NCI-H510A (cell line): ENCODE measurements around the gene HSPG2.
"Not testable (repeated sequence)": the region's sequence is repeated elsewhere in the genome, so short reads cannot be mapped to it uniquely, and the experiment has no call there.

Experiments used
- DNase-seq: peaks from one replicate; lab custom pipeline; 2025; lab: John Stamatoyannopoulos, UW

The HSPG2 gene

DNA sequence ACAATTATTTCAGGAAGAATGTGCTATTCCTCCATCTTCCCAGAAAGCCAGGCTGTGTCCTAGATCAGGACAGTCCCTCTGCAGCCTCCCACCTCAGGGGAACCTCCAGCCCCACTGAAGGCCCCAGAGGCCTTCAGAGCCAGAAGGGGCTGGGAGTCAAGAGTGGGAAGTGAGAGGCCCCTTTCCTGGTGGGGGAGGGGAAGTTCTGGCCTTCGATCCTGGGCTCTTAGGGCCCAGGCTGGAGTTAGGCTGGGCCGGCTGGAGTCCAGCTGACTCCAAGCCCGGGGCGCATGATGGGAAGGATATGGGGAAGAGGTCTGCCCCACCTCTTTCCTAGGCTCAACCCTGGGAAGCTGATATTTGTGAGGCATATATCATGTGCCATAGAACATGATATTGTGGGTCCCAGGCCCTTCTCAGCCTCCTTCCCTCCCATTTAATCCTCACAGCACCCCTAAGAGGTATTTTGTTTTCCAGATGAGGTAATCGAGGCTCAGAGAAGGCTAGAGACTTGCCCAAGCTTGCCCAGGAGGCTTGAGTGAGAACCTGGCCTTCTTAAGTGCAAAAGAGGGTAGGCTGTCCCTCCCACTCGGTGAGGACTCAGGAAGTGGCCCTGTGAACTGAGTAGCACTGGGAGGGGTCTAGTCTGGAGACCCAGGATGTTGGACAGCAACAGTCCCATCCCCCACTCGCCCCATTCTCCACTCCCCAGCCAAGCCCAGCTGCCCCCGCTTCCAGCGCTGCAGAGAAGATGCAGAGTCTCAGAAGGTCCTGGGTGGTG is 18.6 kb upstream of the HSPG2 start:
- DNase-seq = no peak

DNA sequence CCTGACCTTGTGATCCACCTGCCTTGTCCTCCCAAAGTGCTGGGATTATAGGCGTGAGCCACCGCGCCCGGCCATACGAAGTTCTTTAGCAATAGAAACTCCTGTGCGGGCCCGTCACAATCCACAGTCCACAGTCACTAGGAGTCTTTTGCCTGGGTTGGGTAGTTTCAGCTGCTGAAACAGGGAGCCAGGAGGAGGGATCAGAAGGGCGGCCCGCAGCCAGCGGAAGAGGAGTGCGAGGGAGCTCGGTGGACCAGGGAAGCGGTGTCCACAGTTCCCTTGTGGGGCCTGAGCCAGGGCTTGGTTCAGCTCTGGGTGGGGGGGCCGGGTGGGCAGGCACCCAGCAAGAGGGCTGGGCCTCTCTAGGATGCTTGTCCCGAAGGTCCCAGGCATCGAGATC is 17.9 kb upstream of the HSPG2 start:
- DNase-seq = no peak

DNA sequence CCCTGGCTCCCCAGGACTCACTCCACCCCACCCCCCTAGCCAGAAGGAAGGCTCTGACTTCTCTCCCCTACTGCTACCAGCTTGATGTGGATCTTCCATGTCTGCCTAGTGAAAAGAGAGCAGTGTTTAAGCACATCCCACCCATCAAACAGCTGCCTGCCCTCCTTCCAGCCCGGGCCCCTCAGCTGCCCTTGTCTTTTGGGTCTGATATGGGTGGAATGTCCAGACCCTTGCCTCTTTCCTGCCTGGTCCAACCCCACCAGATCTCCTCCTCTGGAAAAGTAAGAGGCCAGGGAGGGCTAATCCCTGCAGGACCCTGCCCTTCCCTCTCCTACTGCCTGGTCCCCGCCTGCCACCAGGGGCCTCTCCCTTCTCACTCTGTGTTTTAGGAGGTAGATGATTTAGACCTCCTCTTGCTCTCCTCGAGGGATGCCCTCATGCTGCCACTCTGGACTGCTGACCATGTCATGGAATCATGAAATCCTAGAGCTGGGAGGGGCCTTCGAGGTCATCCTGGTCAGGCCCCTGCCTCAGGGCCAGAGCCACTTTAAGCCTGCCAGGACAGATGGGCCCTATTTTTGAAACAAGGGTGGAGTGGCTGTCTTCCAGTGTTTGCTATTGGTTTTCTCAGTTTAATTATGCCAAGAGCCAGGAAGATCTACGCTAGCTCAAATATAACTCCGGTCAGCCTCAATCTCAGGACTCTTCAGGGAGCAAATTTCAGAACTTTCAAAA is 15.8 kb upstream of the HSPG2 start:
- no peak for DNase-seq

DNA sequence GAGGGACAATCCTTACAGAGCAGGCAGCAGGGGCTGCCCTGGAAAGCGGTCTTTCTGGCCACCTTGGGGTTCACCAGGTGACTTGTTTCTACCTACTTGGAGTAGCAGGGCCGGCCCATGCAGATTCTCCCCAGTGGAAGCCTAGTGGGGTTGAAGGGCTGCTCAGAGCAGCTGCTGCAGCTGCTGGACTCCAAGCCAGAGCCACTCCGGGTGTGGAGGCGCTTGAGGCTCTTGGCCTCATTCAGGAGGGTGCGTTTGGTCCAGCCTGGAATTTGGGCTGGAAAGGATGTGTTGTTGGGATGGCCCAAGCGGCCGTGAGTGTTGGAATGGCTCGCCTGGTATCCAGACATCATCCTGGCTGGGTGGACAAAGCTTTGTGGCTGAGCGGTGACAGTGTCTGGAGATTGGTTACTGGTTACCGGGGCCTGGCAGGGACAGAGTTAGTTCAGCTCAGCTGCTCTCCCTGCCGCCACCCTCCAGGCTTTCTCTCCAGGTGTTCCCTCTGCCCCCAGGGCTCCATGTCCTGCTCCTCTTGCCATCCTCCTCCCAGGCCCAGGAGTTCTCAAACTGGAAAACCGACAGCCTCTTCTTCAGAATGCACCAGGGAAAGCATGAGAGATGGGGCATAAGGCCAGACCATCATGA is 14.2 kb upstream of the HSPG2 start:
- no peak for DNase-seq

DNA sequence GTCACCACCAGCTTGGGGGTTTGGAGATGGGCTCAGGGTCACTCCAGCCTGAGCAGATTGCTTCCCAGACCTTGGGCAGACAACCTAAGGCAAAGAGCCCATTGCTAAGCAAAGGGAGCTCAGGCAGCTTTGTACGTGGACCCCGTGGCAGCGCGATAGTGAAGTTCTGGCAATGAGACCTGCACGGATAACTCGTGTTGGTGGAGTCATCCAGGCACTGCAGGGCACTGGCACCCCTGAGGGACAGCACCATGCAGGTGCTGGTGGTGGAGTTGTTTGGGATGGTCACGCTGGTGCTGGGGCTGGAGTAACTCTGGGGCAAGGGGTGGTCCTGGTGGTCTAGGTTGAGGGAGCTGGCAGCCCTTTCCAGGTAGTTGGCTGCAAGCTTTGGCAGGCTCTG is 13.6 kb upstream of the HSPG2 start:
- no peak for DNase-seq

DNA sequence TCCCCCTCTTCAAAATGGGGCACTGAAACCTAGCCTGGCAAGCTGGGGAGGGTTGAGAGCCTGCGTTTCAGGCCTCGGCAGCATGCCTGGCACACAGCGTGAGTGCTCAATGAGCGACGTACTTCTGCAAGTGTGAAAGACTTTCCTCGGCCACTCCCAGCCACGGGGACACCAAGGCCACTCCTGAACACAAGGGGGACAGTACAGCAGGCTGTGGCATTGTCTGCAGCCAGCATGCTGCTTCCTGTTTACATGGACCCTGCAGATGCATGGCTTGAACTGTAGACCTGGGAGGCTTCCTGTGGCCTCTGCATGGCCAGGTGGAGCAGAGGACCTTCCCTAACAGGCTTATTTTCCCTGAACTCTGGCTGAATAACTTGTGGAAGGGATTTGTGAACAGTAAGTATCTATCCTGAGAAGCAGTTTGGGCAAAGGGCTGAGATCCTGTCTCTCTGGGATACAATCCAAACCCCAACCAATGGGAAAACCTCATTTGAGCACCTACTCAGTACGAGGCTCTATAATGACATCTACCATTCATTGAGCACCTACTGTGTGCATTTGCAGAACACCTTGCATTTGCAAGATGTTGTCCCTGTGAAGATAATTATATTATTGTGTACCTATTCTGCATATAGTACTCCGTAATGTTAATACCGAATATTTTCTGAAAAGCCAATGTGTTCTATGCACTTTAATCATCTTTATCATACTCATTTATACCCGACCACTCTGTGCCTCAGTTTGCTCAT is 9.9 kb upstream of the HSPG2 start:
- no peak for DNase-seq

DNA sequence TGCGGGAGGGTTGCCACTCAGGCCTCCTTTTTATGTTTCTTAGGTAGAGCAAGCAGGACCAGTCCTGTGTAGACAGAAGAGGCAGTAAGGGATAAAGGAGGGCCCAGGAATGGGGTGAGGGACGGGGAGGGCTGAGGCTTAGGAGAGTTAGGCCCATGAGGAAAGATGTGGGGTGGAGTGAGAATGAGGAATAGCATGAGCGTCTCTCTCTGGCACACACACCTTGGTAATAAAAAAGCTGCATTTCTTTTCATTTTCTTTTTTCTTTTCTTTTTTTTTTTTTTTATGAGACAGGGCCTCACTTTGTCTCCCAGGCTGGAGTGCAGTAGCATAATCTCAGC is 7.6 kb upstream of the HSPG2 start:
- DNase-seq = no peak

DNA sequence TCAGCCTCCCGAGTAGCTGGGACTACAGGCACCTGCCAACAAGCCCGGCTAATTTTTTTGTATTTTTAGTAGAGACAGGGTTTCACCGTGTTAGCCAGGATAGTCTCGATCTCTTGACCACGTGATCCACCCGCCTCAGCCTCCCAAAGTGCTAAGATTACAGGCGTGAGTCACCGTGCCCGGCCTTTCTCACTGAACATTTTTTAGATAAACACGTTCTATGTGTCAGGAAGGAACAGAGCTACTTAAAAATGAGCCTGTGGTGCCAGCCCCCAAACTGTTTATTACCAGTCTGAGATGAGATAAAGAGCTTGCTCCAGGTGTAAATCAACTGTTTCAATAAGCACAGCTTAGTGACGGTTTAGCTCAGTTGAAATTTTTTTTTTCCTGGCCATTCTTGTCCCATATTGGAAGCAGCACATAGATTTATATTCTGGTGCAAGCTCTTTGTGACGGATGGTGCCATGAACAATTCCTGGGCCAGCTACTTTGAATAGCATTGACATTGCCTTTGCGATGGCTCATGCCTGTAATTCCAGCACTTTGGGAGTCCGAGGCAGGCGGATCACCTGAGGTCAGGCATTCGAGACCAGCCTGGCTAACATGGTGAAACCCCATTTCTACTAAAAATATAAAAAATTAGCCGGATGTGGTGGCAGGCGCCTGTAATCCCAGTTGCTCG is 6.0 kb upstream of the HSPG2 start:
- not testable (repeated sequence) for DNase-seq

DNA sequence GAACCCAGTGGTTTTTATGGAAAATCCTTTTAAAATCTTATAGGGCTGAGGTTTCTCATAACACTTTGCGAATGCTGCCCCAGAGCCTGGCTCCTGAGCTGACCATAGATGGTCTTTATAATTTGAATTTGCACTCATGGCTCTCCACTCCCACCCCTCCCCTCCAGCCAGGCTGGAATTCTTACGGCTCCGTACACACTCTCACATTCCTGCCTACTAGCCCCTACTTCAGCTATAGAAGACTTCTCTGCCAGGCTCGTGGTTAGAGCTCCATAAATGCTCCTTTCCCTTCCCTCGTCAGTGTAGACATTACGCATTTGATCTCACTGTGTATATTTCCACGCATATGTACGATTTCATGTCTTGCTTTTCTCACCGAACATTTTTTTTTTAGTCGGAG is 5.4 kb upstream of the HSPG2 start:
- no peak for DNase-seq

DNA sequence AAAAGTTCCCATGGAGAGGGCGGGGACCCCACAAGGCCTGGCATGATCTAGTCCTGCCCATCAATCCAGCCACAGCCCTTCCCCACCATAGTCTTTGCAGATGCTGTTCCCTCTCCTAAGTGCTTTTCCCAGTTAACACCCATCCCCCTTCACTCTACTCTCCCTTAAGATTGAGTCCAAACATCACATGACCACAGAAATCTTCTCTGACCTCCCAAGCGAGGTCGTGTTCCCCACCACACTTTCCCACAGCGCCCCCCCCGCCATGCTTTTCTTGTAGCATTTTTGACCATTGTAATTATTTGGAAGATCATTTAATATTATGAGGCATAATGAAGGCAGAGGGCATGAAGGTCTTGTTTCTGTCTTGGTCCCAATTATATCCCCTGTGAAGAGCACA is 4.3 kb upstream of the HSPG2 start:
- DNase-seq = no peak

DNA sequence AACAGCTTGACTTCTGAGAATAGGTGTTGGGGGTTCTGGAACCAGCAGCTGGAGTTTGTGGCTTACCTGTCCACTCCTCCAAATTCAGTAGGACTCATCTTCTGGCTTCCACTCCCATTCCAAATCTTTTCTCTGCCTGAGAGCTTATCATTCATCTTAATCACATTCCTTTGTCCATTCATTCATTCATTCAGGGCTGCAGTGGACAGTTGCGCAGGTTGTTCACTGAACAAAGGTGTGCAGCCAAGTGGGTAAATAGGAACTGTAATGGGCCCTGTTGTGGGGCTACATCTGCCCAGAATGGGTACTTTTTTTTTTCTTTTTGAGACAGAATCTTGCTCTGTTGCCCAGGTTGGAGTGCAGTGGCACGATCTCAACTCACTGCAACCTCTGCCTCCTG is 3.4 kb upstream of the HSPG2 start:
- no peak for DNase-seq

DNA sequence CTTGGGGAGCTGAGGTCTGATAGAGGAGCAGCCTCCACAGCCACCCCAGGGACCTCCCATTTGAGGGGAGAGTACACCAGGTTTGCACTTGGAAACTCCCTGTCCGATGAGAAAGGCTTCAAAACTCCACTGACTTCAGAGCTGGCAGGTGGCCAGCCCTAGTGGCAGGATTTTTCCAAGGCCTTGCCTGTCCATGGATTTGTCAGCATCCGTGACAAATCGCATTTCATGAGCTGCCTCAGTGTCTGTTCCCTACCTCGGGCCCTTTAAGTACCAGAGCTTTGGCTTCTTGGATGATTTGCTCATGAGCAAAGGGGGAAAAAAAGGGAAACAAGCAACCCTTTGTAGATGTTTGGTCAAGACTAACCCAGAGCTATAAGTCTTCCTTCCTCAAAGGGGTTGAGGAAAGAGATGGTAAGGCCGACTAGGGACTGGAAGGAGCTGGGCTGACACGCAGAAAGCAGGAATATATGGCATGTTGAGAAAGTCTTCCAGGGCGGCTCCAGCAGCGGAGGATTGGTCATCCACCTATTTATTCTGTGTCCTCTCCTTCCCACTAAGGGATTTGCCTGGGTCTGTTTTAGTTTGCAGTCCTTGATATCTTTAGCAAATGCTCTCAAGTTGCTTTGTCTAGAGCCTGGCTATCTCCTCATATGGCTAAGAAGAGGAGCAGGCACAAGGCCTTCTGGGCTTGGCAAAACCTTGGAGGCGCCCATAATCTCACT is 2.7 kb upstream of the HSPG2 start:
- DNase-seq = no peak

DNA sequence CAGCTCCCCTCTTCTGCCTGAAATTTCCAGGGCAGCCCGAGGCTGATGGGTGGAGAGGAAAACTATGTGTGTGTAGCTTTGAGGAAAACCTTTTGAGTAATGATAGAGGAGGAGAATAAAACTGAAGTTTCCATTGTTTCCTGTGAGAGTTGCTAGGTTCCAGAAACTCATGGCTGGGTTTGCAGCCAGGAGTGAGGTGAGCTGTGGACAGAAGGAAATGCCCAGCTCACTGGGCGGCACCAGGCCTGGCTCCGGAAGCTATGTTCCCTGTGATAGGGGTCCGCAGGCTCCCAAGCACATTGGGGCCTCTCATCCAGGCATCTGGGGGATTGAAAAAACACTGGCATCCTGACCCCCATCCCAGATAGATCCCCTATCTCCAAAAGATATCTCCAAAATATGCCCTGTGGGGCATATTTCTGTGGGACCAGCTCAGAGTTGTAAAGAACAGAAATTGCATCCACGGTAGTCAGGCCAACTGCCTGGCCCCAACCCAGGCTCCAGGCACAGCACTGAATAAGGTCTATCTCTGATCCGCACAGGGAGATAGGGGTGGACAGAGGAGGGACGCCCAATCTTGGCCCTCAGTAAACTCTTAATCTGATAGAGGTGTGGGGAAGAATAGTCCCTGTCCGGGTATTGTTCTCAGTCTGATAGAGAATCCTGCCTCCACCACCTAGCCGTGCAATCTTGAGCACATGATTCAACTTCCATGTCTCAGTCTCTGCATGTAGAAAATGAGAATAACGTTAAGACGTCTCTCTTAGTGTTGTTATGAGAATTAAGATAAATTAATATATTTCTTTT is 1.8 kb upstream of the HSPG2 start:
- DNase-seq = no peak

DNA sequence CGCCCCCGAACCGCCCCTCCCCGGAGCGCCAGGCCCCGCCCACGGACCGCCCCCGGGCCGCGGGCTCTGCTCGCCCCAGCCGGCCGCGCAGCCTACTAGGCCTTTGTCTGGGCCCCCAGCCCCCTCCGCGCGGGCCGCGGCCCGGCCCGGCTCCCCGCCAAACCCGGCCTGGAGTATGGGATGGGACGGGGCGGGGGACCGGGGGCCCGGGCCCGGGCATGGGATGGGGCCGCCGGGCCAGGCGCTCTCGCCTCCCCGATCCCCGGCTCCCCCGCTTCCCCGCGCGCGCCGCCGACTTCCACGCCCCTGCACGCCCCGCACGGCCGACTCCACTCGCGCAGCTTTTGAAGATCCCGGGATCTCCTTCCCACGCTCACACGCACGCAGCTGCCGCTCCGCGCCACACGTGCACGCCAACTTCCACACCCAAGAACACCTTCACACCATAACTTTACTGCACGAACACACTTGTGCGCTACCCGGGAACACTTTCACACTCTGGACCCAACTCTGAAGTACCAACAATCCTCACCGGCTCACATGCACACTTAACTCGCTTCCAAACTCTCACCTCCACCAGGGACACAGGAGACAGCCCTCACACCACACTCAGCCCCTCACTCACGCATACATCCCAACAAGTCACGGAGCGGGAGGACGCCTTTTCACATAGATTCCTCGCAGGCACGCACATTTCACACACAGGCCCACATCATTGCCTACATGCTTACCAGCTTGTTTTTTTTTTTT is 437 bp upstream of the HSPG2 start:
- peak; percentile 71 for DNase-seq

DNA sequence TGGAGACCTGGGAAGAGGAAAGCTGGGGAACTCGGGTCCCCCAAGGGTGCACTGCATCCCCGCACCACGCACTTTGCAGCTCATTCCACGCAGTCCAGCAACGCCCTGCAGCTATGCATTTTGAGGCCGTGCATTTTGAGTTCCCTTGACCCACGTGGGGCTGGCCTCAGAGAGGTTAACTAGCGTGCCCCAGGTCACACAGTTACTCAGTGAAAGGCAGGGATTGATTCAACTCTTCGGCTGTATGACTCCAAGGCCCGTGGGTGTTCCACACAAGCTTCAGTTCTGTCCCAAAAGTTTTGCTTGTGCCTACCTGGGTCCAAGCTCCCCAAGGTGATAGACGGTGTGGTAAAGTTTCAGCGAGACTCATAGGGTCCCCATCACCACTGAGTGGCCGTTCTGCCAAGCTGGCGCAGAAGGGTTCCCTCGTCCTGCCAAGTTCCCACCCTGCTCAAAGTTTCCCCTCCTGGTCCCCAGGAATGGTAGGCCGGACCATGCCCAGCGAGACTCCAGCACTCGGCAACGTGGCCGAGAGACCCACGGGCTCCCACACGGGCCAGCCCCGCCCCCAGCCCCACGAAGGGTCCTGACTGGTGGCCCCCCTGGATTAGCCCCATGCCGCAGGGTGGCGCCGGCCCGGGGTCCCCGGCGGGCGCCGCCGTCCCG is 611 bp downstream of the HSPG2 start:
- no peak for DNase-seq

DNA sequence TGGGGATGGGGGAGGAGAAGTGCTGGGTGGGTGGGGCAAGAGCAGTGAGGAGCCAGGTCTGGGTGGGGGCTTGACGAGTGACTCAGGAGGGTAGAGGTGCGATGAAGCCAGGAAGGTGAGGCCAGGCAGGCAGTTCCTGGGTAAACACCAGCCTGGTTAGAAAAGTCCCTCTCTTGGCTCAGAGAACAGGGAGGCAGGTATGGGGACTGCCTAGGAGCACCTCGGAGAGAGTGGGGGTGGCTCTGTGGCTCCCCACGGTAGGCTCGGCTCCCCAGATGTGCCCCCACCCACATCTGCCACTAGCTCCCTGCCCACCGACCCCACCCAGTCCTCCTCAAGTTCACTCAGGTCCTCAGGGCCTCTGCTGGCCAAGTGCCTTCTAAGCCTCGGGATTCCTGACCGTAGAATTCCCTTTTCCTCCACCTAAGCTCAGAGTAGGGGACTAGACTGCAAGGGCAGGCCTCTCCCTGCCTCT is 1.2 kb downstream of the HSPG2 start:
- no peak for DNase-seq

DNA sequence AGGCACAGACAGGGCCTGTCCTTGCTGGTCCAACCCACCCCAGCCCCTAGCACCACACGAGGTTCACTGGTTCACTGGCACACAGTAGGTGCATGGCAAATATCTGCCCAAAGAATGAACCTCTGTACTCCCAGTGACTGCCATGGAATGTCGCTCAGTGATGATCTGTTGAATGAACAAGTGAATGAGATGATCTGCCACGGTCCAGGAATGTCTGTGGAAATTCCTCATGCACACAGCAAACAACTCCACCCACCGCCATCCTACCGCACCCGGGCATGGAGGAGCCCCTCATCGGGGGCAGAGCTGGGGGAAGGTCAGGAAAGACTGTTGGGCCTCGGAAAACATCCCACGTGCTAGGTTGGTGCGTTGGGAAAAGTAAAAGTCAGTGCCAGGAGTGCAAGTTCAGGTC is 1.7 kb downstream of the HSPG2 start:
- DNase-seq = no peak

DNA sequence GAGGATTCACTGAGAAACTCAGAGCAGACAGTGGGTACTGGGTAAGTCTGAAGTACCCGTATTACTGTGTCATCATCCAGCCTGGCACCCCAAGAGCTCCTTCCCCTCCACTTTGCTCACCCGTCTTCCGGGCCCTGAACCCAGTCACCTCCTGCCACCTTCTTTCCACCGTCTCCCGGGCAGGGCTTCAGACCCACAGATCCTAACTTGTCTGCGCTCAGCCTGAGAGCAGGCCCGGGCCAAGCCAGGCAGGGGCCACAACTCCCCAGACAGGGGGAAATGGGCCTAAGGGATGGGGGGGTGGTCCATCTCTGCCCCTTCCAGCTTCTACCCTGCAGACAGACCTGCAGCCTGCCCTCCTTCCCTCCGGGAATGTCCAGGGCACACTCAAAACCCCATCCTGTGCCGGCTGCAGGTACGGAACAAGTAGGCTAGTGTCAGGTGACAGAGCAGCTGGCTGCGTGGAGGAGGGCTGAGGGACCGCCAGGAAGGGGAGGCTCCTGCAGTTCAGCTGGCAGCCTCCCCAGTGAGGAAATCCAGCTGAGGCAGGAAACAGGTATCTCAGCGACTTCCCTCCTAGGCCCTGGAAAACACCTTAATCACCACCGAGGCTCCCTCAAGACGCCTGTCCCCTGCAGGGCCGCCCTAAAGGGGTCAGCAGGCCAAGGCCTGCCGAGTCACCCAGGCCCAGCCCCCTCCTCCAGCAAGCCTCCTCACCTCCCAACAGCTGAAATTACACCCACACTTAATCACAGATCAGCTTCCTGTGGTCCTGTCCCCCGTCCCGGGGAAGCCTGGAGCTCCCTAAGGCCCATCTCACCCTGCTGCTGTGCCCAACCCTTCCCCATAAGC is 3.5 kb downstream of the HSPG2 start:
- peak; percentile 82 for DNase-seq
